Occipital lobe (tissue), 2 donors: ENCODE results near the gene GGT5. TPM values are rescaled to one million over a fixed set of nuclear protein-coding genes. Genes with fewer than 3 reads are reported as not detected.
"Not testable (repeated sequence)": the region's sequence is repeated elsewhere in the genome, so short reads cannot be mapped to it uniquely, and the experiment has no call there.

Source experiments
- DNase-seq: peaks from one replicate; lab custom pipeline; 2025; lab: John Stamatoyannopoulos, UW
- total RNA-seq: library from RNA; depleted of rRNA; stranded (reverse); fragments of >200 nt; gene quantifications from one replicate; pipeline ENCODE4 v1.2.3, GENCODE V29; 2014

The GGT5 gene
- 0.94 TPM for total RNA-seq

- DNase-seq = not testable (repeated sequence)
These were observed at the start of gene GGT5 for GRCh38 chr22:24245030-24245431. TSS of gene GGT5 (minus strand) at chr22:24245082. CDS start at chr22:24244725, 357 bp downstream.

- DNase-seq = not testable (repeated sequence)
These were observed 47.4 kb upstream of the GGT5 start for GRCh38 chr22:24292202-24292830.

- no peak for DNase-seq
These were observed 46.8 kb upstream of the GGT5 start for GRCh38 chr22:24291515-24292201.

GRCh38 chr22:24290459-24290858, 45.6 kb upstream of the GGT5 start:
- DNase-seq = no peak

- no peak for DNase-seq
These were observed 44.9 kb upstream of the GGT5 start for GRCh38 chr22:24289741-24290163.

GRCh38 chr22:24289114-24289513, 44.2 kb upstream of the GGT5 start:
- DNase-seq = no peak

- not testable (repeated sequence) for DNase-seq
These were observed 42.9 kb upstream of the GGT5 start for GRCh38 chr22:24287801-24288200.

- not testable (repeated sequence) for DNase-seq
These were observed 42.3 kb upstream of the GGT5 start for GRCh38 chr22:24287212-24287611.

GRCh38 chr22:24285245-24285644, 40.4 kb upstream of the GGT5 start:
- DNase-seq = no peak

GRCh38 chr22:24284747-24285203, 39.9 kb upstream of the GGT5 start:
- no peak for DNase-seq

GRCh38 chr22:24282401-24282800, 37.5 kb upstream of the GGT5 start:
- DNase-seq = no peak

GRCh38 chr22:24280363-24280762, 35.5 kb upstream of the GGT5 start:
- not testable (repeated sequence) for DNase-seq

- DNase-seq = not testable (repeated sequence)
These were observed 30.0 kb upstream of the GGT5 start for GRCh38 chr22:24274696-24275405.

- DNase-seq = not testable (repeated sequence)
These were observed 29.0 kb upstream of the GGT5 start for GRCh38 chr22:24273906-24274305.

- not testable (repeated sequence) for DNase-seq
These were observed 28.1 kb upstream of the GGT5 start for GRCh38 chr22:24273031-24273430.

GRCh38 chr22:24271386-24271854, 26.5 kb upstream of the GGT5 start:
- DNase-seq = no peak

GRCh38 chr22:24270556-24271385, 25.9 kb upstream of the GGT5 start, which contains the start of gene SPECC1L:
TSS of gene SPECC1L (plus strand) at chr22:24270831. CDS start at chr22:24302232, 31,401 bp downstream.
- DNase-seq = peak; percentile 91

GRCh38 chr22:24266495-24266894, 21.6 kb upstream of the GGT5 start:
- not testable (repeated sequence) for DNase-seq

- no peak for DNase-seq
These were observed 20.9 kb upstream of the GGT5 start for GRCh38 chr22:24265734-24266133.

- not testable (repeated sequence) for DNase-seq
These were observed 19.5 kb upstream of the GGT5 start for GRCh38 chr22:24264329-24264896.

- DNase-seq = not testable (repeated sequence)
These were observed 18.6 kb upstream of the GGT5 start for GRCh38 chr22:24263479-24263878.
